Hepatocyte (in vitro differentiated cells): ENCODE data around the gene TRAPPC14.

Source experiments
- CTCF ChIP-seq: fragments of 200-600 bp; sonication (generic); IDR thresholded peaks from 2 replicates; pipeline ENCODE4 v1.5.1; 2016; ENCODE audit warnings: antibody characterized with exemption, mild to moderate bottlenecking; ENCODE audit not compliant: poor library complexity
- EZH2 ChIP-seq: fragments of 200-600 bp; sonication (generic); IDR thresholded peaks from 2 replicates; pipeline ENCODE4 v1.6.1; 2016; ENCODE audit warnings: antibody characterized with exemption, mild to moderate bottlenecking, borderline replicate concordance

GRCh38 chr7:100154651-100155491 is 3.7 kb downstream of the TRAPPC14 start:
- no peak for TF ChIP-seq CTCF
- no peak for TF ChIP-seq EZH2
